WTC11 (cell line): ENCODE data around the gene HSFX2. TPM values are rescaled to one million over a fixed set of nuclear protein-coding genes. Genes with fewer than 3 reads are reported as not detected.
"Not testable (repeated sequence)": the region's sequence is repeated elsewhere in the genome, so short reads cannot be mapped to it uniquely, and the experiment has no call there.

ENCODE experiments used
- ATAC-seq: fragments of 200-7000 bp; cut with Tn5 transposase; 2 replicates; pipeline ENCODE4 v1.10.0; 2021; ENCODE audit warnings: mild to moderate bottlenecking, moderate library complexity
- CTCF ChIA-PET: fragments of 300-600 bp; sonication (Branson Sonifier 250); formaldehyde crosslinking; loops from one replicate; lab custom pipeline; 2021; ENCODE audit warnings: antibody characterized with exemption; lab: Charles Lee
- POLR2A ChIA-PET: fragments of 350-600 bp; sonication (Branson Sonifier 250); formaldehyde crosslinking; loops from one replicate; lab custom pipeline; 2021; ENCODE audit warnings: antibody characterized with exemption; lab: Charles Lee
- DNase-seq: peaks from one replicate; pipeline ENCODE4 v3.0.0; 2021; ENCODE audit warnings: low spot score
- H3K27ac Mint-ChIP-seq: 2 replicates; pipeline ENCODE4 v1.8.0; 2021; ENCODE audit warnings: mixed read lengths
- H3K27me3 Mint-ChIP-seq: 2 replicates; pipeline ENCODE4 v1.8.0; 2021; ENCODE audit warnings: low read depth, mild to moderate bottlenecking, moderate library complexity, mixed read lengths
- H3K36me3 Mint-ChIP-seq: 2 replicates; pipeline ENCODE4 v1.8.0; 2021; ENCODE audit warnings: mixed read lengths
- H3K4me1 Mint-ChIP-seq: 2 replicates; pipeline ENCODE4 v1.8.0; 2022; ENCODE audit warnings: mixed read lengths
- H3K4me3 Mint-ChIP-seq: 2 replicates; pipeline ENCODE4 v1.8.0; 2021; ENCODE audit warnings: mild to moderate bottlenecking, moderate library complexity, mixed read lengths
- H3K9me3 Mint-ChIP-seq: 2 replicates; pipeline ENCODE4 v1.8.0; 2021; ENCODE audit warnings: mixed read lengths
- FOXP1 ChIP-seq: sonication (generic); formaldehyde crosslinking; IDR thresholded peaks from 2 replicates; pipeline ENCODE4 v1.8.0; 2022; ENCODE audit warnings: missing genetic modification reagents, mild to moderate bottlenecking, moderate library complexity, borderline replicate concordance
- GABPB1 ChIP-seq: sonication (generic); formaldehyde crosslinking; IDR thresholded peaks from 2 replicates; pipeline ENCODE4 v1.8.1; 2023; ENCODE audit warnings: mild to moderate bottlenecking, missing genetic modification reagents
- IRF1 ChIP-seq: sonication (generic); formaldehyde crosslinking; IDR thresholded peaks from 2 replicates; pipeline ENCODE4 v1.8.0; 2023; ENCODE audit warnings: missing genetic modification reagents
- JUN ChIP-seq: sonication (generic); formaldehyde crosslinking; IDR thresholded peaks from 2 replicates; pipeline ENCODE4 v1.8.0; 2023; ENCODE audit warnings: mild to moderate bottlenecking, missing genetic modification reagents
- TEAD4 ChIP-seq: sonication (generic); formaldehyde crosslinking; IDR thresholded peaks from 2 replicates; pipeline ENCODE4 v1.8.0; 2022; ENCODE audit warnings: mild to moderate bottlenecking, missing genetic modification reagents
- ZBTB43 ChIP-seq: sonication (generic); formaldehyde crosslinking; IDR thresholded peaks from 2 replicates; pipeline ENCODE4 v1.8.1; 2023; ENCODE audit warnings: mild to moderate bottlenecking, missing genetic modification reagents
- ZNF121 ChIP-seq: sonication (generic); formaldehyde crosslinking; IDR thresholded peaks from 2 replicates; pipeline ENCODE4 v1.8.0; 2023; ENCODE audit warnings: missing genetic modification reagents
- ZNF671 ChIP-seq: fragments of 250-450 bp; sonication (Bioruptor Pico); IDR thresholded peaks from 2 replicates; pipeline ENCODE4 v1.8.0; 2021; ENCODE audit warnings: mild to moderate bottlenecking
- total RNA-seq: library from RNA; stranded (reverse); gene quantifications from 3 replicates; pipeline ENCODE4 v1.2.3, GENCODE V29; 2021

Gene HSFX2
- total RNA-seq, 1 experiment from 2014 or later = not detected

- Mint-ChIP-seq H3K36me3 (no peaks in the 10 kb centered on the region; the same call in 1 of the 2 replicates), H3K4me3 (no peak overlapping the region), H3K27me3 (no peaks in the 10 kb centered on the region; the same call in 1 of the 2 replicates), H3K4me1 (no peaks in the 10 kb centered on the region), H3K9me3 (no peaks in the 10 kb centered on the region), H3K27ac (no peak overlapping the region)
- ATAC-seq (no peak), DNase-seq (no peak)
- ChIA-PET CTCF (no interaction called here), POLR2A (no interaction called here)
- TF ChIP-seq IRF1 (CRISPR knock-in tag) (no peak), GABPB1 (CRISPR knock-in tag) (no peak)
These were observed 16.6 kb upstream of the HSFX2 start for GRCh38 chrX:149611623-149612175.

- Mint-ChIP-seq H3K4me1 (no peaks in the 10 kb centered on the region), H3K36me3 (peaks cover 4% of the 10 kb centered on the region; the same call in 1 of the 2 replicates), H3K9me3 (no peaks in the 10 kb centered on the region), H3K4me3 (no peak overlapping the region), H3K27ac (no peak overlapping the region), H3K27me3 (no peaks in the 10 kb centered on the region)
- CTCF ChIA-PET = no interaction called here
- POLR2A ChIA-PET = no interaction called here
- DNase-seq (no peak), ATAC-seq (peak; percentile 70)
- TF ChIP-seq FOXP1 (CRISPR knock-in tag) = no peak
- TF ChIP-seq, all 79 proteins: peak for 0
These were observed 15.4 kb upstream of the HSFX2 start for GRCh38 chrX:149610511-149610910.

- no peak for DNase-seq
- Mint-ChIP-seq H3K4me1 (no peaks in the 10 kb centered on the region), H3K4me3 (no peak overlapping the region), H3K27ac (no peak overlapping the region), H3K27me3 (no peaks in the 10 kb centered on the region), H3K9me3 (no peaks in the 10 kb centered on the region), H3K36me3 (peaks cover 4% of the 10 kb centered on the region; the same call in 1 of the 2 replicates)
- TF ChIP-seq ZNF121 (CRISPR knock-in tag) = no peak
- TF ChIP-seq JUN = no peak
- no peak for TF ChIP-seq TEAD4 (CRISPR knock-in tag)
- TF ChIP-seq ZBTB43 (CRISPR knock-in tag) = no peak
- no peak for TF ChIP-seq ZNF671 (CRISPR knock-in tag)
- ATAC-seq = no peak
- CTCF ChIA-PET = no interaction called here
- POLR2A ChIA-PET = no interaction called here
These were observed 12.6 kb upstream of the HSFX2 start for GRCh38 chrX:149607699-149608098.

- CTCF ChIA-PET = interaction anchor here (1.0 kb wide), 1 partner anchor 93 kb away, joined by 3 read pairs; no protein-coding TSS in a partner anchor
- H3K4me3 Mint-ChIP-seq, H3K27me3 Mint-ChIP-seq, H3K27ac Mint-ChIP-seq, ATAC-seq, H3K9me3 Mint-ChIP-seq, DNase-seq, POLR2A ChIA-PET, H3K36me3 Mint-ChIP-seq, H3K4me1 Mint-ChIP-seq: not testable (repeated sequence)
These were observed 10.3 kb upstream of the HSFX2 start for GRCh38 chrX:149605248-149605885.

- POLR2A ChIA-PET, H3K36me3 Mint-ChIP-seq, H3K4me1 Mint-ChIP-seq, H3K4me3 Mint-ChIP-seq, H3K9me3 Mint-ChIP-seq, H3K27ac Mint-ChIP-seq, H3K27me3 Mint-ChIP-seq, CTCF ChIA-PET: not testable (repeated sequence)
- ATAC-seq (peak; percentile 88), DNase-seq (peak; percentile 42)
These were observed 3.5 kb upstream of the HSFX2 start for GRCh38 chrX:149598603-149599002.

GRCh38 chrX:149595943-149596342 is 829 bp upstream of the HSFX2 start:
- ATAC-seq, CTCF ChIA-PET, H3K27me3 Mint-ChIP-seq, DNase-seq, H3K27ac Mint-ChIP-seq, H3K4me3 Mint-ChIP-seq, H3K36me3 Mint-ChIP-seq, POLR2A ChIA-PET, H3K9me3 Mint-ChIP-seq, H3K4me1 Mint-ChIP-seq: not testable (repeated sequence)

GRCh38 chrX:149590993-149591392 is 4.1 kb downstream of the HSFX2 start:
- CTCF ChIA-PET, H3K27me3 Mint-ChIP-seq, ATAC-seq, H3K4me3 Mint-ChIP-seq, H3K36me3 Mint-ChIP-seq, POLR2A ChIA-PET, H3K9me3 Mint-ChIP-seq, H3K27ac Mint-ChIP-seq, H3K4me1 Mint-ChIP-seq, DNase-seq: not testable (repeated sequence)

- 0 out of 2 replicates have a peak, but pooled peaks have one; percentile 26 for ATAC-seq
- H3K4me1 Mint-ChIP-seq, CTCF ChIA-PET, H3K4me3 Mint-ChIP-seq, POLR2A ChIA-PET, H3K9me3 Mint-ChIP-seq, H3K27me3 Mint-ChIP-seq, H3K27ac Mint-ChIP-seq, H3K36me3 Mint-ChIP-seq, DNase-seq: not testable (repeated sequence)
These were observed 7.8 kb downstream of the HSFX2 start, which contains the start of gene MAGEA9B for GRCh38 chrX:149587359-149587758. Gene MAGEA9B, minus strand, starts transcription at chrX:149587459. Its CDS starts 4,280 bp downstream, at chrX:149583179.

GRCh38 chrX:149585631-149586030 is 9.5 kb downstream of the HSFX2 start:
- H3K27ac Mint-ChIP-seq, H3K4me1 Mint-ChIP-seq, H3K9me3 Mint-ChIP-seq, CTCF ChIA-PET, H3K27me3 Mint-ChIP-seq, H3K4me3 Mint-ChIP-seq, DNase-seq, ATAC-seq, H3K36me3 Mint-ChIP-seq, POLR2A ChIA-PET: not testable (repeated sequence)

- H3K4me3 Mint-ChIP-seq, H3K4me1 Mint-ChIP-seq, H3K27ac Mint-ChIP-seq, ATAC-seq, DNase-seq, H3K36me3 Mint-ChIP-seq, H3K27me3 Mint-ChIP-seq, CTCF ChIA-PET, POLR2A ChIA-PET, H3K9me3 Mint-ChIP-seq: not testable (repeated sequence)
These were observed 21.7 kb downstream of the HSFX2 start for GRCh38 chrX:149573456-149573855.
